B cell (primary cell): ENCODE measurements around the gene GET4. TPM values are rescaled to one million over a fixed set of nuclear protein-coding genes. Genes with fewer than 3 reads are reported as not detected.

Source experiments
- ATAC-seq: fragments of 200-7000 bp; cut with Tn5 transposase; one replicate; pipeline ENCODE4 v1.10.0; 2021; ENCODE audit warnings: low read depth, mild to moderate bottlenecking, moderate number of reproducible peaks, moderate library complexity
- CTCF ChIA-PET: fragments of 350-600 bp; sonication (Branson Sonifier 250); formaldehyde crosslinking; loops from one replicate; lab custom pipeline; 2021; ENCODE audit warnings: antibody characterized with exemption, inconsistent platforms; lab: Charles Lee
- POLR2A ChIA-PET: fragments of 350-600 bp; sonication (Branson Sonifier 250); formaldehyde crosslinking; loops from one replicate; lab custom pipeline; 2021; ENCODE audit warnings: antibody characterized with exemption; lab: Charles Lee
- DNase-seq: peaks from one replicate; pipeline ENCODE4 v3.0.0; 2013
- H2AFZ ChIP-seq: 2 replicates; pipeline ENCODE4 v1.6.1; 2012; ENCODE audit warnings: mild to moderate bottlenecking, low read depth, low read length; ENCODE audit not compliant: insufficient read depth, poor library complexity, severe bottlenecking
- H3K27ac ChIP-seq, 2 donors: 1 replicate in 1 of 2; 2 replicates in 1 of 2; pipeline ENCODE4 v1.5.1; 2012 to 2013; ENCODE audit warnings: low read length in 2 of 2, mild to moderate bottlenecking in 2 of 2, moderate library complexity in 1 of 2
- H3K27me3 ChIP-seq, 4 experiments: fragments of 200-600 bp in 1 of 4; sonication (generic) in 1 of 4; replicated peaks in 1 of 4; 1 replicate in 2 of 4; 2 replicates in 2 of 4; pipeline versions ENCODE4 v1.6.1 to v1.7.0; 2013 to 2016; ENCODE audit warnings: low read length in 3 of 4, mild to moderate bottlenecking in 2 of 4, mixed read lengths in 1 of 4, moderate library complexity in 1 of 4; ENCODE audit not compliant: insufficient read depth in 4 of 4, control insufficient read depth in 3 of 4; ENCODE audit errors: control extremely low read depth in 1 of 4
- H3K36me3 ChIP-seq, 2 experiments: replicated peaks in 1 of 2; 1 replicate in 1 of 2; 2 replicates in 1 of 2; pipeline versions ENCODE4 v1.6.1 to v1.7.1; 2013; ENCODE audit warnings: low read length in 1 of 2; ENCODE audit not compliant: insufficient read depth in 2 of 2, control insufficient read depth in 1 of 2; ENCODE audit errors: control extremely low read depth in 1 of 2, extremely low read depth in 1 of 2
- H3K4me1 ChIP-seq, 2 donors: fragments of 200-600 bp in 1 of 2; sonication (generic) in 1 of 2; 1 replicate in 1 of 2; 2 replicates in 1 of 2; pipeline versions ENCODE4 v1.5.1 to v1.6.1; 2013 to 2017; ENCODE audit warnings: low read length in 2 of 2; ENCODE audit not compliant: control insufficient read depth in 2 of 2, insufficient read depth in 2 of 2
- H3K4me2 ChIP-seq: replicated peaks from 2 replicates; pipeline ENCODE3; 2012; ENCODE audit warnings: mild to moderate bottlenecking, low read depth, low read length; ENCODE audit not compliant: poor library complexity, severe bottlenecking
- H3K4me3 ChIP-seq, 5 experiments: fragments of 200-600 bp in 1 of 5; sonication (generic) in 1 of 5; 1 replicate in 3 of 5; 2 replicates in 2 of 5; pipeline versions ENCODE4 v1.5.1 to v1.7.0; 2011 to 2016; ENCODE audit warnings: low read length in 4 of 5, mild to moderate bottlenecking in 4 of 5, low read depth in 2 of 5, control low read depth in 1 of 5, moderate library complexity in 1 of 5; ENCODE audit not compliant: insufficient read depth in 1 of 5; ENCODE audit errors: control extremely low read depth in 1 of 5, extremely low read depth in 1 of 5
- H3K79me2 ChIP-seq: fragments of 200-600 bp; sonication (generic); one replicate; pipeline ENCODE4 v1.6.0; 2016; ENCODE audit warnings: low read length; ENCODE audit not compliant: control insufficient read depth, insufficient read depth
- H3K9ac ChIP-seq: fragments of 200-600 bp; sonication (generic); 2 replicates; pipeline ENCODE4 v1.6.1; 2017; ENCODE audit warnings: mild to moderate bottlenecking, low read length, moderate library complexity
- H3K9me3 ChIP-seq, 3 donors: one replicate each; pipeline versions ENCODE4 v1.6.1 to v1.7.1; 2013; ENCODE audit warnings: low read length in 2 of 3; ENCODE audit not compliant: control insufficient read depth in 2 of 3, insufficient read depth in 1 of 3; ENCODE audit errors: control extremely low read depth in 1 of 3
- H4K20me1 ChIP-seq: 2 replicates; pipeline ENCODE4 v1.6.0; 2012; ENCODE audit warnings: mild to moderate bottlenecking, low read length; ENCODE audit not compliant: insufficient read depth, control insufficient read depth, poor library complexity, severe bottlenecking
- H3K27ac Mint-ChIP-seq: one replicate; pipeline ENCODE4 v1.8.0; 2021; ENCODE audit warnings: mixed read lengths
- H3K27me3 Mint-ChIP-seq: one replicate; pipeline ENCODE4 v1.8.0; 2021; ENCODE audit warnings: mixed read lengths
- H3K4me1 Mint-ChIP-seq: one replicate; pipeline ENCODE4 v1.8.0; 2021; ENCODE audit warnings: mixed read lengths
- H3K4me3 Mint-ChIP-seq: one replicate; pipeline ENCODE4 v1.8.0; 2021; ENCODE audit warnings: mixed read lengths
- H3K9me3 Mint-ChIP-seq: one replicate; pipeline ENCODE4 v1.8.0; 2022; ENCODE audit warnings: mixed read lengths; ENCODE audit not compliant: insufficient read depth
- EZH2 ChIP-seq: IDR thresholded peaks from 2 replicates; pipeline ENCODE4 v1.6.1; 2012; ENCODE audit warnings: borderline replicate concordance, low read depth, mild to moderate bottlenecking, moderate library complexity, low read length; ENCODE audit not compliant: insufficient read depth, poor library complexity, severe bottlenecking
- WGBS: methylation state at CpG from one replicate; pipeline ENCODE4 v1.1.5; 2013; ENCODE audit warnings: missing lambda C conversion rate; ENCODE audit not compliant: insufficient coverage; 5-methylcytosine and 5-hydroxymethylcytosine counted together
- intact Hi-C: fragments of 100-400 bp; cut with micrococcal nuclease; formaldehyde crosslinking; loops from one replicate; pipeline ENCODE4 v1.10.0; 2022
- polyA plus RNA-seq: library from polyadenylated mRNA; depleted of rRNA; stranded (reverse); fragments of >200 nt; gene quantifications from 2 replicates; pipeline ENCODE4 v1.2.3, GENCODE V29; 2012
- total RNA-seq, 2 donors: library from RNA; stranded (reverse); fragments of 120-200 nt in 1 of 2; gene quantifications; 1 replicate in 1 of 2; 2 replicates in 1 of 2; pipeline versions ENCODE4 v1.2.3 to v1.2.4, GENCODE V29; 2013 to 2022
- TF ChIP-seq, protein P1 (sequence below): fragments of 200-600 bp; IDR thresholded peaks from one replicate; pipeline ENCODE4 v1.8.0; 2022; ENCODE audit warnings: antibody characterized with exemption, mild to moderate bottlenecking

The GET4 gene
- total and polyA plus RNA-seq, 2 donors (not counting 1 experiment from before 2014, with no cell fraction given): 53.5 to 65.5 TPM

DNA sequence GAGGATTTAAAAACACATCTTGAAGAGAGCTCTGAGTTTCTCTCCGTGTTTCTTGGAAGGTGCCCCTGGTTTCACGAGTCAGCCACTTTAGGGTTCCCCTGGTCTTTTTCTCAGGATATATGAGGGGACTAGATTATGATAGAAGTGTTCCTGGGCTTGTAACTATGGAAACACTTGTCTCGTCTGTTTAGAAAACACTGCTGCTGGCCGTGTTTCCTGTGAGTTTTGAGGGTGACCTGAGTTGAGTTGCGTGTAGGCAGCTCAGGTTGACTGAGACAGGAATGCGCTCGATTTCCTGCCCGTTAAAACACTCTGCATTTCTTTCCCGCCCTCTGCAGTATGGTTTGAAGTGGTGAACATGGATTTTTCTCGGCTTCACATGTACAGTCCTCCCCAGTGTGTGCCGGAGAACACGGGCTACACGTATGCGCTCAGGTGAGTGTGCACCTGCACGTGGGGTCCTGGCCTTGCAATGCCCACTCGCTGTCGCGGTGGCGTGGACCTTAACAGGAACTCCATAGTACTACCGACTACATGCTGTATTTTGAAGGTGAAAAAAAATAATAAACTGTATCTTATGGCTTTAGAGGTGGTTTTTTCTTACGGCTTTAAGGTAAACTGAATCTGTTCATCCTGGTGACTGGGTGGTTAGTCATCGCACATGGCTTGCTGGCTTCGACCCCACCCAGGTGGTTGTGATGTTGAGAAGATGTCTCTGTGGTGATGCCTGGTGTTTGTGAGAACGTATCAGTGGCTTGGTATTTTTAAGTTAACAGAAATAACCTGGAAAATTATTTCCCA lies 44.0 kb upstream of the GET4 start, which contains the start of gene SUN1:
SUN1 (plus strand) TSS at position 310 of the 801 bp plus-strand sequence; CDS start at position 359, 49 bp downstream.
- intact Hi-C loops: loop anchor here (1.0 to 5.0 kb wide), 2 partner anchors 19 to 40 kb away; no protein-coding TSS in a partner anchor
- peak; percentile 48 for ATAC-seq
- ChIA-PET CTCF (interaction anchor here (0.9 to 2.7 kb wide), 5 partner anchors 15 to 43 kb away, joined by 3 to 13 read pairs (median 4); no protein-coding TSS in a partner anchor), POLR2A (interaction anchor here (0.7 to 1.7 kb wide), 2 partner anchors 16 to 20 kb away, joined by 5 to 8 read pairs; no protein-coding TSS in a partner anchor)
- DNase-seq: peak; percentile 40
- peak within 1 kb of the TSS in 2 of 5 experiments; percentile 14 to 16 for H3K4me3 ChIP-seq
- H2AFZ ChIP-seq: no peak within 1 kb of the TSS
- Mint-ChIP-seq H3K27ac (peak within 1 kb of the TSS; percentile 93), H3K27me3 (no peaks in the 10 kb centered on the region), H3K9me3 (no peaks in the 10 kb centered on the region), H3K4me3 (peak within 1 kb of the TSS; percentile 85), H3K4me1 (peaks cover 51% of the 10 kb centered on the region)
- WGBS: 66% methylated on average over 22 of the region's 24 CpGs
- peak within 1 kb of the TSS; percentile 76 to 89 for H3K27ac ChIP-seq
- peak within 1 kb of the TSS; percentile 51 for H3K9ac ChIP-seq
- TF ChIP-seq, protein P1, sequence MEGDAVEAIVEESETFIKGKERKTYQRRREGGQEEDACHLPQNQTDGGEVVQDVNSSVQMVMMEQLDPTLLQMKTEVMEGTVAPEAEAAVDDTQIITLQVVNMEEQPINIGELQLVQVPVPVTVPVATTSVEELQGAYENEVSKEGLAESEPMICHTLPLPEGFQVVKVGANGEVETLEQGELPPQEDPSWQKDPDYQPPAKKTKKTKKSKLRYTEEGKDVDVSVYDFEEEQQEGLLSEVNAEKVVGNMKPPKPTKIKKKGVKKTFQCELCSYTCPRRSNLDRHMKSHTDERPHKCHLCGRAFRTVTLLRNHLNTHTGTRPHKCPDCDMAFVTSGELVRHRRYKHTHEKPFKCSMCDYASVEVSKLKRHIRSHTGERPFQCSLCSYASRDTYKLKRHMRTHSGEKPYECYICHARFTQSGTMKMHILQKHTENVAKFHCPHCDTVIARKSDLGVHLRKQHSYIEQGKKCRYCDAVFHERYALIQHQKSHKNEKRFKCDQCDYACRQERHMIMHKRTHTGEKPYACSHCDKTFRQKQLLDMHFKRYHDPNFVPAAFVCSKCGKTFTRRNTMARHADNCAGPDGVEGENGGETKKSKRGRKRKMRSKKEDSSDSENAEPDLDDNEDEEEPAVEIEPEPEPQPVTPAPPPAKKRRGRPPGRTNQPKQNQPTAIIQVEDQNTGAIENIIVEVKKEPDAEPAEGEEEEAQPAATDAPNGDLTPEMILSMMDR: no peak
- no peak for TF ChIP-seq EZH2
- H3K4me1 ChIP-seq: peaks cover 31 to 32% of the 10 kb centered on the region in 2 donors
- no peaks in the 10 kb centered on the region for H3K9me3 ChIP-seq
- H4K20me1 ChIP-seq: peaks cover 74% of the 10 kb centered on the region
- H3K4me2 ChIP-seq: peak within 1 kb of the TSS; percentile 53
- H3K36me3 ChIP-seq: peaks cover 0 to 17% of the 10 kb centered on the region in 2 experiments
- no peaks in the 10 kb centered on the region for H3K27me3 ChIP-seq
- H3K79me2 ChIP-seq: peaks cover 96% of the 10 kb centered on the region
